Measurements from ENCODE around the gene STPG4.
A peak's percentile ranks its signal among the peaks of the same experiment; 100 is the strongest.

STPG4 gene, protein sequence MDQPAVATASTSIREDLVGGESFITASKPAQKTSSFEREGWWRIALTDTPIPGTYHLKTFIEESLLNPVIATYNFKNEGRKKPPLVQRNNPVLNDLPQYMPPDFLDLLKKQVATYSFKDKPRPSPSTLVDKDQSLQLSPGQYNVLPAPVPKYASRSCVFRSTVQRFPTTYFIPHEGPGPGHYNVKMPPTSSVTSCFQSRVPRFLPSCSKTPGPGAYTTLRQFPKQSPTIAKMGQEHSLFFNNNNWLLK

DNA sequence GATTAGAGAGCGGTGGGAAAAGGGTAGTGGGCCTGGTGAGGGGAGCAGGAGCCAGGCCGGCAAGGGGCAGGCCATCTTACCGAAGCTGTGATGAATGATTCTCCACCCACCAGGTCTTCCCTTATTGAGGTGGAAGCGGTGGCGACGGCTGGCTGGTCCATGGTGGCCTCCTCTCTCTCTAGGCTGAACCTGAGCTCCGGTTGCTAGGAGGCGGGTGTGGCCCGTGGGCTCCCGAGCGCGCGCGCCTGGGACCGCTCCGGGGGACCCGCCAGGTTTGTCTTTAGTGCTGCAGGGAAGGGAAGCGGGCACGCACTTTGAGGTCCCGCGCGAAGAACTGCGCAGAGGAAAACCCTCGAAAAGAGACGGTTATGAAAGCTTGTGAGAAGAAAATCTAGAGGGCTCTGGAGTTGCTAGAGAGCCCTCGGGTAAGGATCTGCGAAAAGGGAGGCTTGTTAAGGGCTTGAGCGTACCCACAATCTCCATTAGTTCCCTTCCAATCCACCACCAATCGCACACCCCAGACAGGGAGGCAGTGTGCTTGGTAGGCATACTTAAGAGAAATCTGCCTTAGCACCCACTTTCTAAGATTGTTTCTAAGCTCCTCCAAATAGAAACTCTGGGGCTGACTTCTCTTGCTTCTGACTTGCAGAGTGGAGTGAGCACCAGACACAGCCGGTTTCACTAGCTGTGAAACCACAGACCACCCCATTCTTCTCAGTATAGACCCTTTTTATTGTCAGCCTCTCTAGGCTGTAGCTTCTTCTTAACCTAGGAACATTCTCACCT is at the start of gene STPG4:
STPG4 (minus strand) TSS at position 218 of the 786 bp plus-strand sequence; CDS start at position 161, 57 bp downstream.
- H3K4me1 ChIP-seq = peaks cover 0 to 22% (median 2%) of the 10 kb centered on the region in 10 experiments; a peak in 6 of 20 replicates
- peaks cover 53 to 93% (median 69%) of the 10 kb centered on the region in 11 experiments for H3K36me3 ChIP-seq
- no peak for TF ChIP-seq Cebpa-rat (IDR thresholded peaks at IDR 0.05)
- H4K20me1 ChIP-seq = peaks cover 10 to 49% (median 28%) of the 10 kb centered on the region in 11 experiments; a peak in 21 of 22 replicates
- no peaks in the 10 kb centered on the region for H3K27me3 ChIP-seq
- H3K9me3 ChIP-seq (replicated peaks in 1 of 11) = peaks cover 0 to under 1% (median 0%) of the 10 kb centered on the region in 11 experiments; a peak in 1 of 22 replicates
- no peak within 1 kb of the TSS for H3K9ac ChIP-seq
- no peak within 1 kb of the TSS for H3K4me3 ChIP-seq
- no peak within 1 kb of the TSS for H3K4me2 ChIP-seq
- 0 out of 22 replicates have a peak within 1 kb of the TSS, but pooled peaks of 2 of the 11 experiments have one; percentile 0 for H3K27ac ChIP-seq

DNA sequence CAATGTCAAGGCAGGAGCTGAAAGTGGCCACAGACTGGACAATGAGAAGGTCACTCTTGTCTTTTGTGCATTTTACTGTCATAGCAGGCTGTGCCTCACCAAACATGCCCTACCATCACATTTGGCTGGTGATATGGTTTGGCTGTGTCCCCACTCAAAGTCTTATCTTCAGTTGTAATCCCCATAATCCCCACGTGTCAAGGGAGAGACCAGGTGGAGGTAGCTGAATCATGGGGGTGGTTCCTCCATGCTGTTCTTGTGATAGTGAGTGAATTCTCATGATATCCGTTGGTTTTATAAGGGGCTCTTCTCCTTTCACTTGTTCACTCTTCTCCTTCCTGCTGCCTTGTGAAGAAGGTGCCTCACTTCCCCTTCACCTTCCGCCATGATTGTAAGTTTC is 49.6 kb upstream of the STPG4 start:
- H3K4me2 ChIP-seq = no peak overlapping the region
- H3K36me3 ChIP-seq = no peaks in the 10 kb centered on the region
- H3K27ac ChIP-seq = no peak overlapping the region
- H3K4me1 ChIP-seq = peaks cover 0 to 8% (median 0%) of the 10 kb centered on the region in 10 experiments; a peak in 3 of 20 replicates
- H3K4me3 ChIP-seq = no peak overlapping the region
- H4K20me1 ChIP-seq = no peaks in the 10 kb centered on the region
- TF ChIP-seq Cebpa-rat (IDR thresholded peaks at IDR 0.05) = no peak
- H3K27me3 ChIP-seq = no peaks in the 10 kb centered on the region
- H3K9ac ChIP-seq = no peak overlapping the region
- peaks cover 0 to 14% (median 0%) of the 10 kb centered on the region in 11 experiments; a peak in 11 of 22 replicates for H3K9me3 ChIP-seq (replicated peaks in 1 of 11)

DNA sequence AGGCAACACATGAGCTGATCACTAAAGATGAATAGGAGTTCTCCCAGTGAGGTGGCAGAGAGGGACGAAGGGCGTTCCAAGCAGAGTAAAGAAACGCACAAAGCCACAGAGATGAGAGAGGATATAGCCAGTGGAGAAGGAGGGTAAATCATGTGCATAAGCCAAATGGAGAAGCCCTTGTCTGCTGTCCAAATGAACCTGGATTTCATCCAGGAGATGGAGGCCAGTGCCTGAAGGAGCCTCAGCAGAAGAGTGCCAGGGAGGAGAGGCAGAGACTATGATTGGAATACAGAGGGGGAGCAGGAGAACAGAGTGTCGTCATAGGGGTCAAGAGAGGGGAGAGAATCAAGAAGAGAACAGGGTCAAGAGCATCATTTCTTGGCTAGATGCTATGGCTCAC is 48.9 kb upstream of the STPG4 start:
- Histone ChIP-seq H3K9ac (no peak overlapping the region), H3K9me3 (replicated peaks in 1 of 11) (peaks cover 0 to 14% (median 0%) of the 10 kb centered on the region in 11 experiments; a peak in 11 of 22 replicates), H3K36me3 (no peaks in the 10 kb centered on the region), H3K27ac (no peak overlapping the region), H3K4me3 (no peak overlapping the region), H4K20me1 (no peaks in the 10 kb centered on the region), H3K4me1 (peaks cover 0 to 8% (median 0%) of the 10 kb centered on the region in 10 experiments; a peak in 3 of 20 replicates), H3K4me2 (no peak overlapping the region), H3K27me3 (no peaks in the 10 kb centered on the region)
- TF ChIP-seq Cebpa-rat (IDR thresholded peaks at IDR 0.05) = no peak

GRCh38 chr2:47201224-47201623 is 46.1 kb upstream of the STPG4 start:
- Histone ChIP-seq H3K4me3 (no peak overlapping the region), H3K27me3 (no peaks in the 10 kb centered on the region), H3K4me1 (peaks cover 0 to 6% (median 0%) of the 10 kb centered on the region in 10 experiments; a peak in 3 of 20 replicates), H3K9ac (no peak overlapping the region), H3K36me3 (no peaks in the 10 kb centered on the region), H3K9me3 (replicated peaks in 1 of 11) (peaks cover 0 to 14% (median 0%) of the 10 kb centered on the region in 11 experiments; a peak in 11 of 22 replicates), H4K20me1 (no peaks in the 10 kb centered on the region), H3K4me2 (no peak overlapping the region), H3K27ac (no peak overlapping the region)
- TF ChIP-seq Cebpa-rat (IDR thresholded peaks at IDR 0.05) = no peak

- Histone ChIP-seq H3K4me3 (no peak overlapping the region), H3K4me2 (no peak overlapping the region), H3K27ac (no peak overlapping the region), H3K9ac (no peak overlapping the region), H4K20me1 (no peaks in the 10 kb centered on the region), H3K9me3 (replicated peaks in 1 of 11) (no peaks in the 10 kb centered on the region; a peak in 1 of 22 replicates), H3K27me3 (no peaks in the 10 kb centered on the region), H3K4me1 (peaks cover 0 to 5% (median 0%) of the 10 kb centered on the region in 10 experiments; a peak in 2 of 20 replicates), H3K36me3 (no peaks in the 10 kb centered on the region)
- no peak for TF ChIP-seq Cebpa-rat (IDR thresholded peaks at IDR 0.05)
Observed at GRCh38 chr2:47198985-47199451, 43.9 kb upstream of the STPG4 start.

DNA sequence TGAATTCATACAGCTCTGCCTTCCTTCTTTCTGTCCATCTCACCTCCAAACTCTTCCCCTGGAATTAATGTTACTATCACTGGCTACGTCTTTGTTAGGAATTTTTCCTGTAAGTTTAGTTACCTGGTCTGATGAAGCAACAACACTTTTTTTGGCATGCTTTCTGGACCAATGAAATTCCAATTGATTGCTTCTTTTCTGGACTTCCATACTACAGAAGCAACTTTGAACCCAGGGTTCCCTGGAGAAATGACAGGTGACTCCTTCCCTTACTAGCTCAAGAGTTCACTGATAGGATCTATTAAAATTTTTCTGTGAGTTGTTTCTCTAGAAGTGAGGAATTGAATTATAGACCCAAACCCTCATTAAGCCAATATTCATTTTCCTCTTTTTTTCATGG is 41.4 kb upstream of the STPG4 start:
- Histone ChIP-seq H3K36me3 (no peaks in the 10 kb centered on the region), H3K27ac (no peak overlapping the region), H4K20me1 (no peaks in the 10 kb centered on the region), H3K9me3 (replicated peaks in 1 of 11) (no peaks in the 10 kb centered on the region), H3K9ac (no peak overlapping the region), H3K4me2 (no peak overlapping the region), H3K4me3 (no peak overlapping the region), H3K27me3 (no peaks in the 10 kb centered on the region), H3K4me1 (peaks cover 0 to 5% (median 0%) of the 10 kb centered on the region in 10 experiments; a peak in 2 of 20 replicates)
- no peak for TF ChIP-seq Cebpa-rat (IDR thresholded peaks at IDR 0.05)

GRCh38 chr2:47196046-47196445 is 40.9 kb upstream of the STPG4 start:
- Histone ChIP-seq H3K4me1 (peaks cover 0 to 5% (median 0%) of the 10 kb centered on the region in 10 experiments; a peak in 2 of 20 replicates), H3K4me2 (no peak overlapping the region), H4K20me1 (no peaks in the 10 kb centered on the region), H3K9me3 (replicated peaks in 1 of 11) (no peaks in the 10 kb centered on the region), H3K9ac (no peak overlapping the region), H3K36me3 (no peaks in the 10 kb centered on the region), H3K27ac (no peak overlapping the region), H3K4me3 (no peak overlapping the region), H3K27me3 (no peaks in the 10 kb centered on the region)
- TF ChIP-seq Cebpa-rat (IDR thresholded peaks at IDR 0.05) = no peak

DNA sequence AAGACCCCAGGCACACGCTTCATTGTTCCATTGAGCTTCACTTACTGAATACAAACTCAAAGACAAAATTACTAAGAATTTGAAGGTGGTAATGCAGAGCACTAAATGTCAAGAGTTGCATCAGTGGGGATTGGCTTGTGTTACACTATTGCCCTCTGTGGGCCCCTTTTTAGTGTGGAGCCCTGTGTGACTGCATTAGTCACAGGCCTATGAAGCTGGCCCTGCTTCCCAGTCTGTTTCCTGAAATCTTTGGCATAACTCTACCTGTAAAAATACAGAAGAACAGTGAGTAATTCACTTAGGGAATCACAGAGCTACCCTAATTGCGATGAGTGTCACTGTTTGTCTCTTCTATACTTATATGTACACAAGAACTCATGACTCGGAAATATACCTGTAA is 40.0 kb upstream of the STPG4 start:
- TF ChIP-seq Cebpa-rat (IDR thresholded peaks at IDR 0.05) = no peak
- Histone ChIP-seq H3K4me3 (no peak overlapping the region), H3K4me2 (no peak overlapping the region)

GRCh38 chr2:47194410-47194809 is 39.3 kb upstream of the STPG4 start:
- no peak overlapping the region for H3K27ac ChIP-seq
- 0 out of 20 replicates have a peak, but pooled peaks cover 0 to 5% (median 0%) of the 10 kb centered on the region in 10 experiments for H3K4me1 ChIP-seq
- TF ChIP-seq Cebpa-rat (IDR thresholded peaks at IDR 0.05) = no peak
- no peaks in the 10 kb centered on the region for H4K20me1 ChIP-seq
- no peak overlapping the region for H3K9ac ChIP-seq
- H3K4me2 ChIP-seq = no peak overlapping the region
- no peaks in the 10 kb centered on the region for H3K27me3 ChIP-seq
- no peaks in the 10 kb centered on the region for H3K36me3 ChIP-seq
- no peak overlapping the region for H3K4me3 ChIP-seq
- H3K9me3 ChIP-seq (replicated peaks in 1 of 11) = no peaks in the 10 kb centered on the region

More for the DNA sequence above, 40.0 kb upstream of the STPG4 start:
- 0 out of 20 replicates have a peak, but pooled peaks cover 0 to 5% (median 0%) of the 10 kb centered on the region in 10 experiments for H3K4me1 ChIP-seq
- H3K27me3 ChIP-seq = no peaks in the 10 kb centered on the region
- no peaks in the 10 kb centered on the region for H3K9me3 ChIP-seq (replicated peaks in 1 of 11)
- no peaks in the 10 kb centered on the region for H3K36me3 ChIP-seq
- no peak overlapping the region for H3K9ac ChIP-seq
- H4K20me1 ChIP-seq = no peaks in the 10 kb centered on the region
- no peak overlapping the region for H3K27ac ChIP-seq

All from BLaER1 treated with 17β-estradiol and CSF1 and Interleukin-3, amounts not matched to agents 10 nM and 100 nM (cell line).